ENCODE measurements around the gene TSPAN14. TPM values are rescaled to one million over a fixed set of nuclear protein-coding genes. Genes with fewer than 3 reads are reported as not detected.

The TSPAN14 gene
- total and polyA plus RNA-seq, 4 donors = 19.9 to 36.8 (median 27.3) TPM

DNA sequence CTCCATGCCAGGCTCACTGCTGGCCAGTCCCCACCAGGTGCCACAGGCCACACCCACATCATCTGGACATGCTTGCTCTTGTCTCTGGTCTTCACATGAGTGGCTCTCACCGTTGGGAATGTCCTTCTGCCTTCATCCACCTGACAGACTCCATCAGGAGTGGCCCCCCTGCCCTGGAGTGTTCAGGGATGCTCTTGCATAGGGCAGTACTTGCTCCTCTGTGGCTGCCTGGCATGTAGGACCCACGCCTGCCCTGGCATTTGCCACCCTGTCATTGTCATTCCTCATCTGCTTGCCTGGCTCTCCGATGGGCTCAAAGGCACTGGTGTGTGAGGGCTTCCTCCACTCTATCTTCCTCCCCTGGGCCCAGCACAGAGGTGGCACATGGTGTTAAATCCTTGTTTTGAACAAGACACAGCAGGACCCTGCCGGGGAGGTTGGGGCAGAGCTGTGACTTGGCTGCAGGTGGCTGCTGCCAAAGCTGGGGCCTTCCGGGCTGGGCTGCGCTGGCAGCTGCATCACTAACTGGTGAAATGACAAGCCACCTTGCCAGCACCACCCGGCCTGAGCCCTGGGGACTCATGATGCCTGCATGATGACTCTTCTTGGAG is 85.4 kb downstream of the TSPAN14 start:
- no peaks in the 10 kb centered on the region for H3K27me3 ChIP-seq (ENCODE audit: control insufficient read depth in 4 of 4, insufficient read depth in 4 of 4, low read length in 3 of 4)
- peak; percentile 28 for DNase-seq (ENCODE audit: low spot score)
- no peaks in the 10 kb centered on the region for H3K36me3 ChIP-seq (ENCODE audit: control insufficient read depth in 4 of 4, insufficient read depth in 3 of 4, low read depth in 1 of 4, low read length in 3 of 4)
- no peak overlapping the region for H3K4me3 ChIP-seq (ENCODE audit: low read depth in 1 of 3, low read length in 3 of 3)
- TF ChIP-seq JUND (IDR thresholded peaks at IDR 0.05) (no peak), SP1 (IDR thresholded peaks at IDR 0.05) (no peak), HNF4G (IDR thresholded peaks at IDR 0.05) (no peak), FOXA2 (IDR thresholded peaks at IDR 0.05) (no peak), FOXA1 (IDR thresholded peaks at IDR 0.05) (no peak), HNF4A (conservative IDR thresholded peaks at IDR 0.05) (no peak), EGR1 (IDR thresholded peaks at IDR 0.05; ENCODE audit: low read depth in 2 of 2) (no peak), RXRA (IDR thresholded peaks at IDR 0.05) (no peak), NR2F2 (IDR thresholded peaks at IDR 0.05) (no peak), GABPA (IDR thresholded peaks at IDR 0.05 in 1 of 2, conservative IDR thresholded peaks at IDR 0.05 in 1 of 2) (no peak), YY1 (IDR thresholded peaks at IDR 0.05) (no peak), TAF1 (conservative IDR thresholded peaks at IDR 0.05) (no peak), RAD21 (IDR thresholded peaks at IDR 0.05) (no peak)
- TF ChIP-seq, protein P1, sequence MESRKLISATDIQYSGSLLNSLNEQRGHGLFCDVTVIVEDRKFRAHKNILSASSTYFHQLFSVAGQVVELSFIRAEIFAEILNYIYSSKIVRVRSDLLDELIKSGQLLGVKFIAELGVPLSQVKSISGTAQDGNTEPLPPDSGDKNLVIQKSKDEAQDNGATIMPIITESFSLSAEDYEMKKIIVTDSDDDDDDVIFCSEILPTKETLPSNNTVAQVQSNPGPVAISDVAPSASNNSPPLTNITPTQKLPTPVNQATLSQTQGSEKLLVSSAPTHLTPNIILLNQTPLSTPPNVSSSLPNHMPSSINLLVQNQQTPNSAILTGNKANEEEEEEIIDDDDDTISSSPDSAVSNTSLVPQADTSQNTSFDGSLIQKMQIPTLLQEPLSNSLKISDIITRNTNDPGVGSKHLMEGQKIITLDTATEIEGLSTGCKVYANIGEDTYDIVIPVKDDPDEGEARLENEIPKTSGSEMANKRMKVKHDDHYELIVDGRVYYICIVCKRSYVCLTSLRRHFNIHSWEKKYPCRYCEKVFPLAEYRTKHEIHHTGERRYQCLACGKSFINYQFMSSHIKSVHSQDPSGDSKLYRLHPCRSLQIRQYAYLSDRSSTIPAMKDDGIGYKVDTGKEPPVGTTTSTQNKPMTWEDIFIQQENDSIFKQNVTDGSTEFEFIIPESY (IDR thresholded peaks at IDR 0.05) = no peak
- TF ChIP-seq, protein P2, sequence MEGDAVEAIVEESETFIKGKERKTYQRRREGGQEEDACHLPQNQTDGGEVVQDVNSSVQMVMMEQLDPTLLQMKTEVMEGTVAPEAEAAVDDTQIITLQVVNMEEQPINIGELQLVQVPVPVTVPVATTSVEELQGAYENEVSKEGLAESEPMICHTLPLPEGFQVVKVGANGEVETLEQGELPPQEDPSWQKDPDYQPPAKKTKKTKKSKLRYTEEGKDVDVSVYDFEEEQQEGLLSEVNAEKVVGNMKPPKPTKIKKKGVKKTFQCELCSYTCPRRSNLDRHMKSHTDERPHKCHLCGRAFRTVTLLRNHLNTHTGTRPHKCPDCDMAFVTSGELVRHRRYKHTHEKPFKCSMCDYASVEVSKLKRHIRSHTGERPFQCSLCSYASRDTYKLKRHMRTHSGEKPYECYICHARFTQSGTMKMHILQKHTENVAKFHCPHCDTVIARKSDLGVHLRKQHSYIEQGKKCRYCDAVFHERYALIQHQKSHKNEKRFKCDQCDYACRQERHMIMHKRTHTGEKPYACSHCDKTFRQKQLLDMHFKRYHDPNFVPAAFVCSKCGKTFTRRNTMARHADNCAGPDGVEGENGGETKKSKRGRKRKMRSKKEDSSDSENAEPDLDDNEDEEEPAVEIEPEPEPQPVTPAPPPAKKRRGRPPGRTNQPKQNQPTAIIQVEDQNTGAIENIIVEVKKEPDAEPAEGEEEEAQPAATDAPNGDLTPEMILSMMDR (IDR thresholded peaks at IDR 0.05; ENCODE audit: low read depth, low read length, missing input control) = no peak
- TF ChIP-seq, protein P3, sequence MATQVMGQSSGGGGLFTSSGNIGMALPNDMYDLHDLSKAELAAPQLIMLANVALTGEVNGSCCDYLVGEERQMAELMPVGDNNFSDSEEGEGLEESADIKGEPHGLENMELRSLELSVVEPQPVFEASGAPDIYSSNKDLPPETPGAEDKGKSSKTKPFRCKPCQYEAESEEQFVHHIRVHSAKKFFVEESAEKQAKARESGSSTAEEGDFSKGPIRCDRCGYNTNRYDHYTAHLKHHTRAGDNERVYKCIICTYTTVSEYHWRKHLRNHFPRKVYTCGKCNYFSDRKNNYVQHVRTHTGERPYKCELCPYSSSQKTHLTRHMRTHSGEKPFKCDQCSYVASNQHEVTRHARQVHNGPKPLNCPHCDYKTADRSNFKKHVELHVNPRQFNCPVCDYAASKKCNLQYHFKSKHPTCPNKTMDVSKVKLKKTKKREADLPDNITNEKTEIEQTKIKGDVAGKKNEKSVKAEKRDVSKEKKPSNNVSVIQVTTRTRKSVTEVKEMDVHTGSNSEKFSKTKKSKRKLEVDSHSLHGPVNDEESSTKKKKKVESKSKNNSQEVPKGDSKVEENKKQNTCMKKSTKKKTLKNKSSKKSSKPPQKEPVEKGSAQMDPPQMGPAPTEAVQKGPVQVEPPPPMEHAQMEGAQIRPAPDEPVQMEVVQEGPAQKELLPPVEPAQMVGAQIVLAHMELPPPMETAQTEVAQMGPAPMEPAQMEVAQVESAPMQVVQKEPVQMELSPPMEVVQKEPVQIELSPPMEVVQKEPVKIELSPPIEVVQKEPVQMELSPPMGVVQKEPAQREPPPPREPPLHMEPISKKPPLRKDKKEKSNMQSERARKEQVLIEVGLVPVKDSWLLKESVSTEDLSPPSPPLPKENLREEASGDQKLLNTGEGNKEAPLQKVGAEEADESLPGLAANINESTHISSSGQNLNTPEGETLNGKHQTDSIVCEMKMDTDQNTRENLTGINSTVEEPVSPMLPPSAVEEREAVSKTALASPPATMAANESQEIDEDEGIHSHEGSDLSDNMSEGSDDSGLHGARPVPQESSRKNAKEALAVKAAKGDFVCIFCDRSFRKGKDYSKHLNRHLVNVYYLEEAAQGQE (IDR thresholded peaks at IDR 0.05) = no peak
- TF ChIP-seq, protein P4, sequence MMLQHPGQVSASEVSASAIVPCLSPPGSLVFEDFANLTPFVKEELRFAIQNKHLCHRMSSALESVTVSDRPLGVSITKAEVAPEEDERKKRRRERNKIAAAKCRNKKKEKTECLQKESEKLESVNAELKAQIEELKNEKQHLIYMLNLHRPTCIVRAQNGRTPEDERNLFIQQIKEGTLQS (IDR thresholded peaks at IDR 0.05) = no peak
- TF ChIP-seq, protein P5, sequence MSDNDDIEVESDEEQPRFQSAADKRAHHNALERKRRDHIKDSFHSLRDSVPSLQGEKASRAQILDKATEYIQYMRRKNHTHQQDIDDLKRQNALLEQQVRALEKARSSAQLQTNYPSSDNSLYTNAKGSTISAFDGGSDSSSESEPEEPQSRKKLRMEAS (IDR thresholded peaks at IDR 0.05) = no peak
- H3K4me1 ChIP-seq (ENCODE audit: control insufficient read depth in 4 of 4, insufficient read depth in 4 of 4, low read length in 3 of 4) = peaks cover 0 to 7% (median 5%) of the 10 kb centered on the region in 4 donors
- 85% methylated on average over 7 of the region's 7 CpGs for WGBS
- H3K9ac ChIP-seq (ENCODE audit: low read depth in 1 of 2, low read length in 2 of 2) = no peak overlapping the region
- H3K9me3 ChIP-seq (ENCODE audit: control insufficient read depth in 4 of 4, low read length in 3 of 4) = no peaks in the 10 kb centered on the region
- H3K27ac ChIP-seq (ENCODE audit: low read depth in 1 of 2, low read length in 2 of 2) = no peak overlapping the region
